ENCODE measurements around the gene AGPAT3.
"Not testable (repeated sequence)": the region's sequence is repeated elsewhere in the genome, so short reads cannot be mapped to it uniquely, and the experiment has no call there.

The AGPAT3 gene, protein sequence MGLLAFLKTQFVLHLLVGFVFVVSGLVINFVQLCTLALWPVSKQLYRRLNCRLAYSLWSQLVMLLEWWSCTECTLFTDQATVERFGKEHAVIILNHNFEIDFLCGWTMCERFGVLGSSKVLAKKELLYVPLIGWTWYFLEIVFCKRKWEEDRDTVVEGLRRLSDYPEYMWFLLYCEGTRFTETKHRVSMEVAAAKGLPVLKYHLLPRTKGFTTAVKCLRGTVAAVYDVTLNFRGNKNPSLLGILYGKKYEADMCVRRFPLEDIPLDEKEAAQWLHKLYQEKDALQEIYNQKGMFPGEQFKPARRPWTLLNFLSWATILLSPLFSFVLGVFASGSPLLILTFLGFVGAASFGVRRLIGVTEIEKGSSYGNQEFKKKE

DNA sequence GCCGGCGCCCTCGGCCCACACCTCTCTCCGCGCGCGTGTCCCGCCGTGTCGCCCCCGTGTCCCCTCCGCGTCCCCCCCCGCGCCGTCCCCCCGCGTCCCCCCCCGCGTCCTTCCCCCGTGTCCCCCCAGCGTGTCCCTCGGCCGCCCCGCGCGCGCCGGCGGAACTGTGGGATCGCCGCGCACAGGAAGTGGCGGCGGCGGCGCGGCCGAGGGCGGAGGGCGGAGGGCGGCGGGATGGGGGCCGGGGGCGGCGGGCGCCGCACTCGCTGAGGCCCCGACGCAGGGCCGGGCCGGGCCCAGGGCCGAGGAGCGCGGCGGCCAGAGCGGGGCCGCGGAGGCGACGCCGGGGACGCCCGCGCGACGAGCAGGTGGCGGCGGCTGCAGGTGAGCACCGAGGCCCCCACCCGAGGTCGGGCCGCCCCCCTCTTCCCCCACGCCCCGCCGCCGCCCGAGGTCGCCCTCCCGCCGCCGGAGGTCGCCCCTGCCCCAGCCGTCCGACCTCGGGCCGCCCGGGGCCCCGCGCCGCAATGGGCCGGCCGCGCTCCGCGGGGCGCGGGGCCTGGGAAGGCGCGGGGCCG, at the start of gene AGPAT3:
Gene AGPAT3, plus strand, starts transcription at position 262 of the 578 bp plus-strand sequence. CDS start 94,459 bp downstream, outside the sequence.
- Mint-ChIP-seq H3K36me3 (ENCODE audit: low read depth) (peaks cover 29% of the 10 kb centered on the region), H3K9me3 (no peaks in the 10 kb centered on the region), H3K4me3 (peak within 1 kb of the TSS; percentile 87), H3K27ac (peak within 1 kb of the TSS; percentile 91), H3K27me3 (ENCODE audit: low read depth) (no peaks in the 10 kb centered on the region), H3K4me1 (ENCODE audit: low read depth) (peaks cover 31% of the 10 kb centered on the region)
- DNase-seq (ENCODE audit: low spot score) = no peak

DNA sequence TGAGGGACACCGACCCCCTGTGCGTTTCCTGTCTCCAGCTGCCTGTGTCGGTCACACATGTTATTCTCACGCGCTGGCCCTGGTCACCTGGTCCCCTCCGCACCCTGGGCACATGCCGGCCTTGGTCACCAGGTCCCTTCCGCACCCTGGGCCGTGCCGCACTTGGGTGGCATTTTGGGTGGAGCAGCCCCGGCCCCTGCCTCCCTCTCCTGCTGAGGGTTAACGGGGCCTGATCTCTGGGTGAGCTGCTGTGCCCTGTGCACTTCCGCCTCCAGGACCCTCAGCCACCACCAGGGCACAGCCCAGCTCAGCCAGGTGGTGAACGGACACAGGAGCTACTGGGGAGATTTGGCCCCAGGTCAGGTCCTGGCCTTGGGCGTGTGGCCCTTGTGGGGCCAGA, 49.0 kb upstream of the AGPAT3 start:
- Mint-ChIP-seq H3K4me3 (no peak overlapping the region), H3K4me1 (ENCODE audit: low read depth) (peaks cover 12% of the 10 kb centered on the region), H3K36me3 (ENCODE audit: low read depth) (peaks cover 5% of the 10 kb centered on the region), H3K27me3 (ENCODE audit: low read depth) (no peaks in the 10 kb centered on the region), H3K27ac (no peak overlapping the region), H3K9me3 (peaks cover 9% of the 10 kb centered on the region)
- no peak for DNase-seq (ENCODE audit: low spot score)

GRCh38 chr21:43816611-43817071, 48.4 kb upstream of the AGPAT3 start:
- peaks cover 5% of the 10 kb centered on the region for H3K36me3 Mint-ChIP-seq (ENCODE audit: low read depth)
- H3K9me3 Mint-ChIP-seq = peaks cover 9% of the 10 kb centered on the region
- DNase-seq (ENCODE audit: low spot score) = no peak
- H3K4me3 Mint-ChIP-seq = no peak overlapping the region
- H3K27me3 Mint-ChIP-seq (ENCODE audit: low read depth) = no peaks in the 10 kb centered on the region
- no peak overlapping the region for H3K27ac Mint-ChIP-seq
- H3K4me1 Mint-ChIP-seq (ENCODE audit: low read depth) = peaks cover 11% of the 10 kb centered on the region

DNA sequence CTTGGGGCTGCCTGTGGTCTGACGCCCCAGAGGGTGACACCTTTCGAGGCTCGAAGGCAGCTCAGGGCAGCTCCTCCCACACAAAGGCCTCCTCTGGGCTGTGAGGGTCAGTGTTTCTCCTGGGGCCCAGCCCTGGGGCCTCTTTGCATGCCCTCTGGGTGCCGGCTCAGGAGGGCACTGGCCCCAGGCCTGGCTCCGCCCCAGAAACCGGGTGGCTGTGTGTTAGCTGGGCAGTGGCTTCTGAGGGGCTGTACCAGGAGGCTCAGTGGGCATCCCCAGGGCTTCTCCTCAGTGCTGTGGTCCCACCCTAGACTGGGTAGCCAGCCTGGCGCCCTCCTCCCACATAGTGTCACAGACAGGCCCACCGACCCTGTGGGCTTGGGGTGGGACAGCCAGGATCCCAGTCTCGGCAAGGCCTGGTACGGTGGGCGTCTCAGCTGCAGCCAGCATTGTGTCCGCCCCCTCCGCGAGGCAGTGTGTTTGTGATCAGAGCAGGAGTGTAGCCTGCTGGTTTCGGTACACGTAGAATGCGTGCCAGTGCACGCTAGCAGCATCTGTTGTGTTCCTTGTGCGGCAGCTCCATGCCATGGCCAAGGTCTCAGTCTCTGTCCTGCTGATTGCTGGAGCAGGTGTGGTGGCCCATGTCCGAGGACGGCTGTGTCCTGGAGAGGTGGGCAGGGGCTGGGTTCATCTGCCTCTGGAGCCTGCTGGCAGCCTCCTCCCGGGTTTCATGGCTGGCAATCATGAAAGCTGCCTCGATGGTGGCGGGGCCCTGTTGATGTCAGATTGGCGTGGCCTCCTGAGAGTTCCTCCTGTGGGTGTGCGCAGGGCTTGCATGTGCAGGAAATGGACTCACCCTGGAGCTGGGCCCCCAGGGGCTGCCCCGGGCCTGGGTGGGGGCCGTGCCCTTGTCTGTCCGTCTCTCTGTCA, 47.6 kb upstream of the AGPAT3 start:
- peaks cover 9% of the 10 kb centered on the region for H3K9me3 Mint-ChIP-seq
- no peak overlapping the region for H3K4me3 Mint-ChIP-seq
- H3K36me3 Mint-ChIP-seq (ENCODE audit: low read depth) = peaks cover 5% of the 10 kb centered on the region
- no peaks in the 10 kb centered on the region for H3K27me3 Mint-ChIP-seq (ENCODE audit: low read depth)
- peaks cover 10% of the 10 kb centered on the region for H3K4me1 Mint-ChIP-seq (ENCODE audit: low read depth)
- no peak for DNase-seq (ENCODE audit: low spot score)
- H3K27ac Mint-ChIP-seq = no peak overlapping the region

DNA sequence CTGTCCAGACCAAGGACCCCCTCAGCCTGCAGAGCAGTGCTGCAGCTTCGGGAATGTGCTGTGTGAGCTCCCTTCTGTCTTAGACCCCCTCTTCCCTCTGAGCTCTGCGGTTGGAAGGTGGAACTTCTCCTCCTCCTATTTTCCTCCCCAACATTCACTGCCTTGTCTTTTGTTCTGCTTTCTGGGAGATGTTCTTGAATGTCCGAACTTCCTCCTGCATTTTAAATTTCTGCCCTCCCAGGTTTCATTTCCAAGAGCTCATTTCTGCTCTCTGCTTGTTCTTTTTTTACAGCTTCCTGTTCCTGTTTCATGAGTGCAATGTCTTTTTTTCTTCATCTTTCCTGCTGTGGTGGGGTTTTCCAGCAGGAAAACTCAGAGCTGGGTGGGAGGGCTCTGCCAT, 46.3 kb upstream of the AGPAT3 start:
- no peak for DNase-seq (ENCODE audit: low spot score)
- Mint-ChIP-seq H3K27me3 (ENCODE audit: low read depth) (no peaks in the 10 kb centered on the region), H3K4me3 (no peak overlapping the region), H3K27ac (no peak overlapping the region), H3K36me3 (ENCODE audit: low read depth) (peaks cover 5% of the 10 kb centered on the region), H3K9me3 (peaks cover 9% of the 10 kb centered on the region), H3K4me1 (ENCODE audit: low read depth) (peaks cover 7% of the 10 kb centered on the region)

GRCh38 chr21:43819511-43820405, 45.3 kb upstream of the AGPAT3 start:
- Mint-ChIP-seq H3K4me1 (ENCODE audit: low read depth) (peaks cover 6% of the 10 kb centered on the region), H3K36me3 (ENCODE audit: low read depth) (peaks cover 5% of the 10 kb centered on the region), H3K4me3 (no peak overlapping the region), H3K9me3 (peaks cover 9% of the 10 kb centered on the region), H3K27ac (no peak overlapping the region), H3K27me3 (ENCODE audit: low read depth) (no peaks in the 10 kb centered on the region)
- no peak for DNase-seq (ENCODE audit: low spot score)

DNA sequence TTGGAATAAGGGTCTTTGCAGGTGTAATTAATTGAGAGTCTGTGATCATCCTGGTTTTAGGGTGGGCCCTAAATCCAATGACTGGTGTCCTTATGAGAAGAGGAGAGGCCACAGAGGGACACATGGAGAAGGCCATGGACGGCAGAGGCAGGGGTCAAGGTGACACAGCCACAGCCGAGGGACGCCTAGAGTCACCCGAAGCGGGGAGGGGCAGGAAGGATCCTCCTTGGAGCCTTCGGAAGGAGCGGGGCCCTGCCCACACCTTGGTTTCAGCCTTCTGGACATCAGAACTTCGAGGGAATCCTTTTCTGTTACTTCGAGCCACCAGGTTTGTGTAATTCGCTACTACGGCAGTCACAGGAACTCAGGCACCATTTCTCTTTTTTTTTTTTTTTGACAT, 44.6 kb upstream of the AGPAT3 start:
- no peak for DNase-seq (ENCODE audit: low spot score)
- H3K4me1 Mint-ChIP-seq (ENCODE audit: low read depth) = peaks cover 4% of the 10 kb centered on the region
- no peak overlapping the region for H3K4me3 Mint-ChIP-seq
- no peaks in the 10 kb centered on the region for H3K27me3 Mint-ChIP-seq (ENCODE audit: low read depth)
- H3K27ac Mint-ChIP-seq = no peak overlapping the region
- H3K36me3 Mint-ChIP-seq (ENCODE audit: low read depth) = peaks cover 5% of the 10 kb centered on the region
- H3K9me3 Mint-ChIP-seq = peaks cover 9% of the 10 kb centered on the region

DNA sequence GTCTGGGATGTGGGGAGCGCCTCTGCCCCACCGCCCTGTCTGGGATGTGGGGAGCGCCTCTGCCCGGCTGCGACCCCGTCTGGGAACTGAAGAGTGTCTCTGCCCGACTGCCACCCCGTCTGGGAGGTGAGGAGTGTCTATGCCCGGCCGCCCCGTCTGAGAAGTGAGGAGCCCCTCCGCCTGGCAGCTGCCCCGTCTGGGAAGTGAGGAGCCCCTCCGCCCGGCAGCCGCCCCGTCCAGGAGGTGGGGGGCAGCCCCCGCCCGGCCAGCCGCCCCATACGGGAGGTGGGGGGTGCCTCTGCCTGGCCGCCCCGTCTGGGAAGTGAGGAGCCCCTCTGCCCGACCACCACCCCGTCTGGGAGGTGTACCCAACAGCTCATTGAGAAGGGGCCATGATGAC, 42.9 kb upstream of the AGPAT3 start:
- not testable (repeated sequence) for H3K27me3 Mint-ChIP-seq (ENCODE audit: low read depth); H3K27ac Mint-ChIP-seq; DNase-seq (ENCODE audit: low spot score); H3K4me3 Mint-ChIP-seq; H3K4me1 Mint-ChIP-seq (ENCODE audit: low read depth); H3K36me3 Mint-ChIP-seq (ENCODE audit: low read depth); H3K9me3 Mint-ChIP-seq

GRCh38 chr21:43822741-43823140, 42.3 kb upstream of the AGPAT3 start:
- not testable (repeated sequence) for H3K27ac Mint-ChIP-seq; H3K4me3 Mint-ChIP-seq; H3K36me3 Mint-ChIP-seq (ENCODE audit: low read depth); H3K4me1 Mint-ChIP-seq (ENCODE audit: low read depth); H3K9me3 Mint-ChIP-seq; H3K27me3 Mint-ChIP-seq (ENCODE audit: low read depth); DNase-seq (ENCODE audit: low spot score)

DNA sequence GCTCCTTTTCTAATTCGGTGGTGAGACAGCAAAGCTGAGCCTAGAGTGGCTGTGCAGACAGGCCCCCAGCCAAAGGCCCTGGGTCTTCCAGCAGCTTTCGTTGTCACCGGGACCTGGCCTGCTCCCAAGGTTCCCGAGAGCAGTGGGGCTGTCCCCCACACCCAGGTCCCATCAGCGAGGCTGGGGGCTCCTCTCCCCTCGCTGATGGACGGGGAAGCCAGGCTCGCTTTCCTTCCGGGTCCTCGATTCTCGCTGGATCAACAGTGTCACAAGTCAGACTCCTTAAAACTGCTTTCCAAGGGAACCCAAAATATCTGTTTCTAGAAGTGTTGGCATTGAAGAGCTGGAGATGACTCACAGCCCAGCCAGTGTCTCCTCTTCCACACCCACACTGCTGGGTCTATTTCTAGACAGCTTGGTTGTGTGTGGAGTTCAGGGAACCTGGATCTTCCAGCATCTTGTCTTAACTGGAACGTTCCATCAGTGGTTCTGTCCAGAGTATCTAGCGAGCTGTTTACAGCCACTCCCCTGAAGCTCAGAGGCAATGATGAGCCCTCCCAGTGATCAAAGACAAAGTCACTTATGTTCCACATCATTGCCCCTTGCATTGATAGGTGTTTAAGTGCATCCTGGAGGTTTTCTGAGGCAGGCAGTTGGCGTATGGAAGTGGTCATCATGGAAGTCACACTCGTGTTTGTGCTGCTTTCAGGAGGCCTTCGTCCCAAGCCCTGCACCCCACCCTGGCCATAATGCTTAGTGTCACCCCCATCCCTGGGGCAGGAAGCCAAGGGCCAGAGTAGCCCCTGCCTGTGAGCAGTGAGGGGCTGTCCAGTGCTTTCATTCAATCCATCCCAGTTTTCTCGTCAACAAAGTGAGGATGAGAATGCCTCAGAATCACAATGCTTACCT, 40.4 kb upstream of the AGPAT3 start:
- peaks cover 5% of the 10 kb centered on the region for H3K27me3 Mint-ChIP-seq (ENCODE audit: low read depth)
- H3K4me1 Mint-ChIP-seq (ENCODE audit: low read depth) = peaks cover 1% of the 10 kb centered on the region
- no peak overlapping the region for H3K4me3 Mint-ChIP-seq
- H3K27ac Mint-ChIP-seq = no peak overlapping the region
- no peaks in the 10 kb centered on the region for H3K9me3 Mint-ChIP-seq
- no peak for DNase-seq (ENCODE audit: low spot score)
- H3K36me3 Mint-ChIP-seq (ENCODE audit: low read depth) = no peaks in the 10 kb centered on the region

DNA sequence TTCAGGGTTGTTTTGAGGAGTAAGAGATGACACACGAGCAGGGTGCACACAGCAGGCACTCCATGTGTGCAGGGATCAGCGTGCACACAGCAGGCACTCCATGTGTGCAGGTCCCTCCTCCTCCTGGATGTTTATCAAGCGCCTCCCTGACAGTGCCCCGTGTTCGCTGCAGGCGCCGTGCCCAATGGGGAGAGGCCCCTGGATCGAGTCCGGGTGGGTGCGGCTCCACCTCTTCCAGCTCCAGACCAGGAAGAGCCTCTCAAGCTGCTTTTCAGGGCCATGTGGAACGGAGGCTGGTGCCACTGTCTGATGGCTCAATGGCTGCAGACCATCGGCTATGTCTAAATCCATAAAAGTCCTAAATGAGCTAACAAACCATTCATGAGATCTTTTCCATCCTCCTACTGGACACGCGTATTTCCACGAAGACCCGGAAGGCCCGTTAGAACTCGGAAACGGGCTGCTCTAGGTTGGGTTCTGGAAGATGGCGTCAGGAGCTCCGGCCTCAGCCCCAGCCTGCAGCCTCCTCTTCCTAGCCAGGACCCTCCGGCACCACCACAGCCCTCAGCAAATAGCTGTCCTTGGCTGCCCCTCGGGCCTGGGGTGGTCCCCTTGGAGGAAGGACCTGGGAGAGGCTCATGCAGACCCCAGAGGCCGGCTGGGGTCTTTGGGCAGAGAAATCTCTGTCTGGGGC, 39.6 kb upstream of the AGPAT3 start:
- DNase-seq (ENCODE audit: low spot score) = no peak
- Mint-ChIP-seq H3K9me3 (no peaks in the 10 kb centered on the region), H3K27me3 (ENCODE audit: low read depth) (peaks cover 6% of the 10 kb centered on the region), H3K4me1 (ENCODE audit: low read depth) (peaks cover 1% of the 10 kb centered on the region), H3K36me3 (ENCODE audit: low read depth) (no peaks in the 10 kb centered on the region), H3K4me3 (no peak overlapping the region), H3K27ac (no peak overlapping the region)

DNA sequence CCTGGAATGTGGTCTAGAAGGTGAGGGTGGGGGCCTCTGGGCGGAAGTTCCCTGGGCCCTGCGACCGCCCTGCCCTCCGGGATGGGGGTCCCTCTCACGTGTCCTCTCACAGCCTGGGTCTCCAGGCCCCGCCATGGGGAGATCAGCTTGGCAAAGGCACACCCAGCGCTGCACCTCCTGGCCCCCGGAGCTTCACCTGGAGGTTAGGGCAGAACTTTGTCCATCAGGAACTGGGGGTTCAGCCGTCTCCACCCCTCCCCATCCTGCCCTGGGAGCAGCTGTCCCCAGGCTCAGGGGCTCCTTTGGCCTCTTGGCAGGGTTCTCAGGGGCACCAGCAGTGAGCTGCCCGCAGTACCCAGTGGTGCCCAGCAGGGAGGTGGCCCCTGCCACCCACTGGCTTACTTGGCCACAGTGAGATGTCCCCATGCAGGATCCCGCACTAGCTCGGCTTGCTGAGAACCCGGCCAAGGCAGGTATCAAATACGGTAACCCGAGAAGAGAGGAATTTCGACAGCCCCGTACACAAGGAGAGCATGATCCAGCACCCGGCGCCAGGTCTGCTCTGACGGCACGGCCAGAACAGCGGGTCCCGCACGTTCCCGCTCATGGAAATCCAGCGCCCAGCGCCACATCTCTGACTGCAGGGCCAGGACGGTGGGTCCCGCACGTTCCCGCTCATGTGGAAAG, 38.9 kb upstream of the AGPAT3 start:
- H3K9me3 Mint-ChIP-seq = no peaks in the 10 kb centered on the region
- no peak overlapping the region for H3K27ac Mint-ChIP-seq
- H3K36me3 Mint-ChIP-seq (ENCODE audit: low read depth) = no peaks in the 10 kb centered on the region

More for the DNA sequence above, 38.9 kb upstream of the AGPAT3 start:
- no peak for DNase-seq (ENCODE audit: low spot score)
- Mint-ChIP-seq H3K4me1 (ENCODE audit: low read depth) (peaks cover 1% of the 10 kb centered on the region), H3K4me3 (no peak overlapping the region), H3K27me3 (ENCODE audit: low read depth) (peaks cover 10% of the 10 kb centered on the region)

All from T-helper 2 cell treated with Interferon-gamma antibody and Interleukin-4, amounts not matched to agents 5 μg/mL and 100 μg/mL, for 36 hours (primary cell).